Osteoblast (primary cell): ENCODE measurements around the gene TAB2. TPM values are rescaled to one million over a fixed set of nuclear protein-coding genes. Genes with fewer than 3 reads are reported as not detected.

Experiments
- DNase-seq: peaks from one replicate; pipeline ENCODE4 v3.0.0; 2011; ENCODE audit warnings: low spot score, mixed read lengths; ENCODE audit not compliant: insufficient read length; ENCODE audit errors: missing footprints
- H2AFZ ChIP-seq: 2 replicates; pipeline ENCODE4 v1.6.0; 2011; ENCODE audit warnings: mild to moderate bottlenecking, low read length
- H3K27ac ChIP-seq: 2 replicates; pipeline ENCODE4 v1.5.1; 2011; ENCODE audit warnings: mild to moderate bottlenecking, low read depth, low read length, moderate library complexity
- H3K27me3 ChIP-seq: 2 replicates; pipeline ENCODE4 v1.6.0; 2012; ENCODE audit warnings: mild to moderate bottlenecking, control low read depth, inconsistent platforms, low read length, moderate library complexity; ENCODE audit not compliant: insufficient read depth
- H3K36me3 ChIP-seq: 2 replicates; pipeline ENCODE4 v1.5.1; 2011; ENCODE audit warnings: mild to moderate bottlenecking, low read length, control low read depth, moderate library complexity; ENCODE audit not compliant: insufficient read depth
- H3K4me1 ChIP-seq: 2 replicates; pipeline ENCODE4 v1.5.1; 2011; ENCODE audit warnings: mild to moderate bottlenecking, low read length, control low read depth, moderate library complexity; ENCODE audit not compliant: insufficient read depth
- H3K4me2 ChIP-seq: 2 replicates; pipeline ENCODE4 v1.6.0; 2011; ENCODE audit warnings: mild to moderate bottlenecking, low read length; ENCODE audit not compliant: insufficient read depth
- H3K4me3 ChIP-seq: fragments of 200-600 bp; sonication (generic); 3 replicates; pipeline ENCODE4 v1.5.1; 2012; ENCODE audit warnings: mild to moderate bottlenecking, low read length, inconsistent platforms; ENCODE audit not compliant: insufficient read depth
- H3K79me2 ChIP-seq: 2 replicates; pipeline ENCODE4 v1.6.0; 2012; ENCODE audit warnings: mild to moderate bottlenecking, low read length, control low read depth, inconsistent platforms; ENCODE audit not compliant: insufficient read depth
- H3K9me3 ChIP-seq: 2 replicates; pipeline ENCODE4 v1.5.1; 2011; ENCODE audit warnings: low read depth, low read length, control low read depth
- H4K20me1 ChIP-seq: 2 replicates; pipeline ENCODE4 v1.6.0; 2012; ENCODE audit warnings: mild to moderate bottlenecking, low read length, control low read depth; ENCODE audit not compliant: insufficient read depth
- CTCF ChIP-seq: IDR thresholded peaks from 2 replicates; pipeline ENCODE4 v1.5.1; 2011; ENCODE audit warnings: mild to moderate bottlenecking, low read depth, low read length, moderate library complexity; ENCODE audit errors: extremely low read depth
- total RNA-seq: library from RNA; depleted of rRNA; stranded (reverse); fragments of >200 nt; gene quantifications from 2 replicates; pipeline ENCODE4 v1.2.3, GENCODE V29; 2012

Gene TAB2
- total RNA-seq, 1 donor: 28.2 TPM

- TF ChIP-seq CTCF: no peak
- H3K36me3 ChIP-seq: no peaks in the 10 kb centered on the region
- no peaks in the 10 kb centered on the region for H3K27me3 ChIP-seq
- H3K4me1 ChIP-seq: peaks cover 31% of the 10 kb centered on the region
- H3K9me3 ChIP-seq: no peaks in the 10 kb centered on the region
- H4K20me1 ChIP-seq: peaks cover 86% of the 10 kb centered on the region
- DNase-seq: no peak
- H3K79me2 ChIP-seq: peaks cover 99% of the 10 kb centered on the region
- H2AFZ ChIP-seq: no peak overlapping the region
- no peak overlapping the region for H3K27ac ChIP-seq
- no peak overlapping the region for H3K4me3 ChIP-seq
- no peak overlapping the region for H3K4me2 ChIP-seq
These were observed 5.8 kb downstream of the TAB2 start for GRCh38 chr6:149323353-149323752.

DNA sequence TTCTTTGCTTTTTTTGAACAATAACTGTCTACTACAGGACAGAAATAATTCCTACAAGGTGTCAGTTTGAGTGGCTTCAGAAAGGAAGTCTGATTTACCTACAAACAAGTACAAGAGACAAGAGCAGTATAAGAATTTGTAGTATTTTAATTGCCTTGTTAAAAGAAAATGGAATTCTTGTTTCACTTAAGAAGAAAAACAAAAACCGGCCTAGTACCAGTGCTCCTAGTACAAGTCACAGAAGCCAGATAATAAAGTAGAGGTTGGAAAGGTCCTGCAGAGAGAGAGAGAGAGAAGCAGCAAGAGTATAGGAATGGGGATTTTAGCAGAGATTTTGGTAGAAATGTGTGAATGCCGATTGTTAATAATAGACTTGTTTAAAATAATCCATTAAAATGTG lies 6.4 kb downstream of the TAB2 start:
- Histone ChIP-seq H2AFZ (no peak overlapping the region), H3K27me3 (no peaks in the 10 kb centered on the region), H3K4me2 (no peak overlapping the region), H3K36me3 (no peaks in the 10 kb centered on the region), H3K79me2 (peaks cover 99% of the 10 kb centered on the region), H3K9me3 (no peaks in the 10 kb centered on the region), H3K4me1 (peaks cover 31% of the 10 kb centered on the region), H3K27ac (no peak overlapping the region), H3K4me3 (no peak overlapping the region), H4K20me1 (peaks cover 87% of the 10 kb centered on the region)
- no peak for TF ChIP-seq CTCF
- DNase-seq: no peak

GRCh38 chr6:149324428-149324827 lies 6.9 kb downstream of the TAB2 start:
- H3K4me1 ChIP-seq: peaks cover 28% of the 10 kb centered on the region
- H3K4me3 ChIP-seq: no peak overlapping the region
- peaks cover 99% of the 10 kb centered on the region for H3K79me2 ChIP-seq
- H4K20me1 ChIP-seq: peaks cover 89% of the 10 kb centered on the region
- H3K36me3 ChIP-seq: no peaks in the 10 kb centered on the region
- H3K4me2 ChIP-seq: no peak overlapping the region
- H3K27ac ChIP-seq: no peak overlapping the region
- no peaks in the 10 kb centered on the region for H3K27me3 ChIP-seq
- no peak for TF ChIP-seq CTCF
- no peak overlapping the region for H2AFZ ChIP-seq
- H3K9me3 ChIP-seq: no peaks in the 10 kb centered on the region
- no peak for DNase-seq

GRCh38 chr6:149325648-149326236 lies 8.2 kb downstream of the TAB2 start:
- Histone ChIP-seq H3K36me3 (no peaks in the 10 kb centered on the region), H3K4me3 (no peak overlapping the region), H2AFZ (no peak overlapping the region), H3K27ac (no peak overlapping the region), H3K79me2 (peaks cover 99% of the 10 kb centered on the region), H4K20me1 (peaks cover 86% of the 10 kb centered on the region), H3K4me2 (no peak overlapping the region), H3K27me3 (no peaks in the 10 kb centered on the region), H3K9me3 (no peaks in the 10 kb centered on the region), H3K4me1 (peaks cover 15% of the 10 kb centered on the region)
- no peak for TF ChIP-seq CTCF
- DNase-seq: no peak
